Fibroblast of pulmonary artery (primary cell): ENCODE data around the gene FBXO2.

Experiments
- DNase-seq: peaks from one replicate; pipeline ENCODE4 v3.0.0-alpha.2; 2010; ENCODE audit warnings: low read depth
- H3K4me3 ChIP-seq: replicated peaks from 2 replicates; pipeline ENCODE4 v1.5.1; 2011; ENCODE audit warnings: low read depth, mild to moderate bottlenecking, control low read depth, low read length, moderate library complexity
- TF ChIP-seq, protein P1 (sequence below): IDR thresholded peaks from 2 replicates; pipeline ENCODE4 v1.5.1; 2011; ENCODE audit warnings: mild to moderate bottlenecking, control low read depth, low read length, inconsistent platforms; ENCODE audit errors: missing control alignments

FBXO2 gene

DNA sequence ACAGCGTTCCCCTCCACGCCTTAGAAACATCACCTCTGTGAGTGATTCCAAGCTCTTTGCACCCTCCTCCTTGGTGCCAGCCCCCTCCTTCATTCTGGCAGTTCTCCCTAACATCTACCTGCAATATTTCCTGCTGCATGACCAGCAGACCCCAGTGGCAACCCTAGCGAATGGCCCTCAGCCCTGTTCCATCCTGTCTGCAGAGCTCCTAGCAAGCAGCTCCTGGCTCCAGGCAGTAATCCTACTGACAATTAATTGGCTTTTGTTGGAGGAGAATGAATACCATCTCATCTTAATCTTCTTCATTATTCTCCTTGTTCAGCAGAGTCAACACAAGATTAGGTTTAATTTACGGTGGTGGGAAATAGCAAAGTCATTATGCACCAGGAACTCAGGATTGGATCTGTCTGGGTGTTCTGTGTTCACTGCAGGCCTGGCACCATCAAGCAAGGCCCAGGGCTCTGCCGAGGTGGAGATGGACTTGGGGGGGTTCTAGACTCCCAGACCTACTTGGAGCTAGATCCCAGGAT lies 12.4 kb downstream of the FBXO2 start:
- no peak for DNase-seq
- no peak overlapping the region for H3K4me3 ChIP-seq
- TF ChIP-seq, protein P1, sequence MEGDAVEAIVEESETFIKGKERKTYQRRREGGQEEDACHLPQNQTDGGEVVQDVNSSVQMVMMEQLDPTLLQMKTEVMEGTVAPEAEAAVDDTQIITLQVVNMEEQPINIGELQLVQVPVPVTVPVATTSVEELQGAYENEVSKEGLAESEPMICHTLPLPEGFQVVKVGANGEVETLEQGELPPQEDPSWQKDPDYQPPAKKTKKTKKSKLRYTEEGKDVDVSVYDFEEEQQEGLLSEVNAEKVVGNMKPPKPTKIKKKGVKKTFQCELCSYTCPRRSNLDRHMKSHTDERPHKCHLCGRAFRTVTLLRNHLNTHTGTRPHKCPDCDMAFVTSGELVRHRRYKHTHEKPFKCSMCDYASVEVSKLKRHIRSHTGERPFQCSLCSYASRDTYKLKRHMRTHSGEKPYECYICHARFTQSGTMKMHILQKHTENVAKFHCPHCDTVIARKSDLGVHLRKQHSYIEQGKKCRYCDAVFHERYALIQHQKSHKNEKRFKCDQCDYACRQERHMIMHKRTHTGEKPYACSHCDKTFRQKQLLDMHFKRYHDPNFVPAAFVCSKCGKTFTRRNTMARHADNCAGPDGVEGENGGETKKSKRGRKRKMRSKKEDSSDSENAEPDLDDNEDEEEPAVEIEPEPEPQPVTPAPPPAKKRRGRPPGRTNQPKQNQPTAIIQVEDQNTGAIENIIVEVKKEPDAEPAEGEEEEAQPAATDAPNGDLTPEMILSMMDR = no peak

DNA sequence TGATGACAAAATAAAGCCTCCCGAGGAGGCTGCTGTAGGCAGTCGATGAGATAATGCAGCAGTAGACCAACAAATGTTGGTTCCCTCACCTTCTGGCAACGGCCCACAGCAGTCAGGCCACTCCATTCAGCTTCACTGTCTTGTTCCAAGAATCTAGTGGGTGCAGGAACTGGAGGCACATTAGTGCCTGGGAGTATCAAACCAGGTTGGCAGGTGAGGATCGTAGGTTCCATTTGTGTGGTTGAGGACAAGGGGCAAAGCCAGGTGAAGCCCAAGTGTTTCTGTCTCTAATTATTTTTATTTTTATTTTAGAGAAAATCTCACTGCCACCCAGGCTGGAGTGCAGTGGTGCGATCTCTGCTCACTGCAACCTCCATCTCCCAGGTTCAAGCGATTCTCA lies 13.3 kb downstream of the FBXO2 start:
- TF ChIP-seq, protein P1 = no peak
- no peak for DNase-seq
- H3K4me3 ChIP-seq = no peak overlapping the region

DNA sequence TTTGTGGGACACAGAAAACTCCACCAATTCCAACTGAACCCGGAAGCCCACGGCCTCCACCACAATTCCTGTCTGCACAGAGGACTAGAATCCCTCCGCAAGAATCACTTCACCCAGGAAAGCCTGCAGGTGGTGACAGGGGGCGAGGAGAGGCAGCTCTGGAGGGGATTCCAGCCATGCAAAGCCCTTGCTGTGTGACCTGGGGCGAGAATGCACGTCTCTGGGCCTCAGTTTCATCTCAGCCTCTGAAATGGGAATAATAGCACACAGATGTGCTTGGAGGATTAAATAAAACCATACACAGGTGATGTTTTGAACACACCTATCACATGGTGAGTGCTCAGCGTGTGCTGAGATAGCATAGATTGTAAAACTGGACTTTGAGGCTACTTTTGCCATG lies 14.1 kb downstream of the FBXO2 start:
- TF ChIP-seq, protein P1 = no peak
- no peak for DNase-seq
- no peak overlapping the region for H3K4me3 ChIP-seq

DNA sequence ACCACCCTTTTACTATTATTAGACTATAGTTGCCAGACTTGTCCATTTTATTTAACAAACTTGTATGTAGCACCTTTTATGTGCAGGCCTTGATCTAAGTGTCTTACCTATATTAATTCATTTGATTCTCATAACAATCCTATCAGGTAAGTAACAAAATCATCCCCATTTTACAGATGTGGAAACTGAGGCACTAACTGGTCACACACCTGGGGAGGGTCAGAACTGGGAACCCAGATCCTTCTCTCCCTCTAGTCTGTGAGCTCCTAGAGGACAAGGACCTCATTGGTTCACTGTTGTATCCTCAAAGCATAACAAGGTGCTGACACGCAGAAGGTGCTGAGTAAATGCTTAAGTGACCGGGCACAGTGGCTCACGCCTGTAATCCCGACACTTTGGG lies 14.9 kb downstream of the FBXO2 start:
- H3K4me3 ChIP-seq = no peak overlapping the region
- TF ChIP-seq, protein P1 = no peak
- DNase-seq = no peak

DNA sequence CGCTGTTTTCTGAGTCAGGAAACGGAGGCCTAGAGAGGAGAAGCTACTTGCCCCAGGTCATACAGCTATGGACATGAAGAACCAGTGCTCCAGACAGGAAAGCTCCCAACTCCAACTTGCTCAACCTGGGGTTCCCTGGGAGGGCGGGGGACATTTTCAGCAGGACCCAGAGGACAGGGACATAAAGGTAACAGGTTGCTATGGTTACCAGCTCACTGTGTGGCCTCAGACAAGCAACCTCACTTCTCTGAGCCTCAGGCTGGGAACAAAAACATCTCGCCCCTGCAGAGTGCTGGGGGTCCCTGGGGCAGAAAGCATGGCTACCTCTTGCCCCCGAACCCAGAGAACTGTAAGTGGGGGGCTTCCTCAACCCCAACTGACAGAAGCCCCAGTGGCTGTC lies 16.1 kb downstream of the FBXO2 start:
- no peak overlapping the region for H3K4me3 ChIP-seq
- TF ChIP-seq, protein P1 = no peak
- no peak for DNase-seq

DNA sequence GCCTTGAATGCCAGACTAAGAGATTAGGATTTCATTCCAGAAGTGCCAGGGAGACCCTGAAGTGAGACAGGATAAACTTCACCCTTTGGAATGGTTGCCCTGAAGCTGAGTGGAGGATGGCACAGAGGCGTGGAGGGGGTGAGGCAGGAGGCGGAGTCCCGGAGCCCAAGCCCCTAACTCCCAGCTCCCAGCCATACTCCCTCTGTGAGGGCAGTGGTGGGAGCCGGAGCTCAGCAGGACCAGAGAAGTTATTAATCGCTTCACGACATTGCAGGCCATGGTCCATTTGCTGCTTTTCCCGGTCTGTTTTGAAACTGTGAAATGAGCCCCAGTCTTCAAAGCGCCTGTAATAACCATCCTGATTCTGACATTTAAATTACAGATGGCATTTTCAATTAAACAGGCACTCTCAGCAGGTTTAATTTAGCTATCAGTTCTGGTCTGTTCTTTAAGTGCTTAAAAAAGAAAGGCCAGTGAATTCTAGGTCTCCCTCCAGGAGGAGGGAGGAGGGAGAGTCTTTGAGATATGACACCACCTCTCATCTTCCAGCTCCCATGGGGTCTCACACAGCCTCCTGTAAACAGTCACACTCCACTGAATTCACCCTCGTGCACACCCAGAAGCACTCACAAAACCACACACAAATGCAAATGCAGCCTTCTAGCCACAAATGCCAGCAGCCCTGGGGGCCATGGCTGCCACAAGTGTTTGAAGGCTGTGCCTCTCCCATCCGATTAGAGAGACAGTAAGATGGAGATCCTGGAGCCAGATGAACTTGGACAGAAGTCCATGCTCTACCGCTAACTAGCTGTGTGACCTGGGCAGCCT lies 19.6 kb downstream of the FBXO2 start:
- no peak overlapping the region for H3K4me3 ChIP-seq
- DNase-seq = no peak
- TF ChIP-seq, protein P1 = no peak
